Measurements from ENCODE around the gene CTNNA3.

GRCh38 chr10:66996996-66997395 lies 699.0 kb downstream of the CTNNA3 start:
- TF ChIP-seq, protein P1, sequence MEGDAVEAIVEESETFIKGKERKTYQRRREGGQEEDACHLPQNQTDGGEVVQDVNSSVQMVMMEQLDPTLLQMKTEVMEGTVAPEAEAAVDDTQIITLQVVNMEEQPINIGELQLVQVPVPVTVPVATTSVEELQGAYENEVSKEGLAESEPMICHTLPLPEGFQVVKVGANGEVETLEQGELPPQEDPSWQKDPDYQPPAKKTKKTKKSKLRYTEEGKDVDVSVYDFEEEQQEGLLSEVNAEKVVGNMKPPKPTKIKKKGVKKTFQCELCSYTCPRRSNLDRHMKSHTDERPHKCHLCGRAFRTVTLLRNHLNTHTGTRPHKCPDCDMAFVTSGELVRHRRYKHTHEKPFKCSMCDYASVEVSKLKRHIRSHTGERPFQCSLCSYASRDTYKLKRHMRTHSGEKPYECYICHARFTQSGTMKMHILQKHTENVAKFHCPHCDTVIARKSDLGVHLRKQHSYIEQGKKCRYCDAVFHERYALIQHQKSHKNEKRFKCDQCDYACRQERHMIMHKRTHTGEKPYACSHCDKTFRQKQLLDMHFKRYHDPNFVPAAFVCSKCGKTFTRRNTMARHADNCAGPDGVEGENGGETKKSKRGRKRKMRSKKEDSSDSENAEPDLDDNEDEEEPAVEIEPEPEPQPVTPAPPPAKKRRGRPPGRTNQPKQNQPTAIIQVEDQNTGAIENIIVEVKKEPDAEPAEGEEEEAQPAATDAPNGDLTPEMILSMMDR (IDR thresholded peaks at IDR 0.05) = no peak
- TF ChIP-seq POLR2A (IDR thresholded peaks at IDR 0.05) = no peak

Measured in testis (tissue), 2 donors.